Panc1 (cell line): ENCODE data around the gene MSH3. TPM values are rescaled to one million over a fixed set of nuclear protein-coding genes. Genes with fewer than 3 reads are reported as not detected.

Source experiments
- ATAC-seq: fragments of 200-7000 bp; cut with Tn5 transposase; 2 replicates; pipeline ENCODE4 v1.9.1; 2020; ENCODE audit warnings: mild to moderate bottlenecking, moderate library complexity
- BruUV-seq: library from RNA; stranded (reverse); fragments of 400-500 nt; replicated peaks from 2 replicates; lab custom pipeline; 2021; lab: Mats Ljungman, UMichigan
- CTCF ChIA-PET: fragments of 300-600 bp; sonication (Branson Sonifier 250); formaldehyde crosslinking; loops from one replicate; lab custom pipeline; 2022; ENCODE audit warnings: antibody characterized with exemption; lab: Charles Lee
- POLR2A ChIA-PET: fragments of 300-600 bp; sonication (Branson Sonifier 250); formaldehyde crosslinking; loops from one replicate; lab custom pipeline; 2022; ENCODE audit warnings: antibody characterized with exemption; lab: Charles Lee
- DNase-seq: peaks from one replicate; pipeline ENCODE4 v3.0.0-alpha.2; 2010; ENCODE audit warnings: low read depth, low spot score
- H3K27ac ChIP-seq: 2 replicates; pipeline ENCODE4 v1.5.1; 2011; ENCODE audit warnings: mild to moderate bottlenecking, low read length, inconsistent platforms
- H3K27me3 ChIP-seq: fragments of 200-500 bp; sonication (Bioruptor generic); 2 replicates; pipeline ENCODE4 v1.6.0; 2014; ENCODE audit warnings: low read length, inconsistent platforms; ENCODE audit not compliant: control insufficient read depth, insufficient read depth
- H3K36me3 ChIP-seq: fragments of 200-500 bp; sonication (Bioruptor generic); 2 replicates; pipeline ENCODE4 v1.5.1; 2014; ENCODE audit warnings: inconsistent platforms, mild to moderate bottlenecking, low read length, moderate library complexity; ENCODE audit not compliant: control insufficient read depth, insufficient read depth
- H3K4me1 ChIP-seq: 2 replicates; pipeline ENCODE4 v1.5.1; 2011; ENCODE audit warnings: inconsistent platforms, mild to moderate bottlenecking, low read length, moderate library complexity; ENCODE audit not compliant: control insufficient read depth, insufficient read depth
- H3K4me3 ChIP-seq, 2 experiments: 2 replicates each; pipeline ENCODE4 v1.5.1; 2011 to 2012; ENCODE audit warnings: low read depth in 2 of 2, low read length in 2 of 2, mild to moderate bottlenecking in 2 of 2, inconsistent platforms in 1 of 2, moderate library complexity in 1 of 2
- H3K9me3 ChIP-seq: fragments of 200-500 bp; sonication (Bioruptor generic); 2 replicates; pipeline ENCODE4 v1.5.1; 2014; ENCODE audit warnings: low read depth, mild to moderate bottlenecking, inconsistent platforms, low read length, moderate library complexity; ENCODE audit not compliant: control insufficient read depth, insufficient read depth
- POLR2AphosphoS5 ChIP-seq: IDR thresholded peaks from 2 replicates; pipeline ENCODE4 v1.6.1; 2012; ENCODE audit warnings: mild to moderate bottlenecking, low read depth, low read length, moderate library complexity
- SIN3A ChIP-seq: IDR thresholded peaks from 2 replicates; pipeline ENCODE4 v1.6.1; 2012; ENCODE audit warnings: low read depth, mild to moderate bottlenecking, low read length, moderate library complexity, borderline replicate concordance; ENCODE audit not compliant: insufficient read depth
- TCF7L2 ChIP-seq: IDR thresholded peaks from 2 replicates; pipeline ENCODE4 v1.6.1; 2011; ENCODE audit warnings: mild to moderate bottlenecking, low read depth, low read length, inconsistent platforms
- in situ Hi-C: cut with HindIII; loops from 2 replicates; pipeline ENCODE4 v1.10.0; 2016; ENCODE audit warnings: low sequenced_read_pairs, low pct_unique_long_range_greater_than_20kb
- intact Hi-C: fragments of 100-400 bp; cut with micrococcal nuclease; formaldehyde crosslinking; loops from one replicate; pipeline ENCODE4 v1.10.0; 2022; ENCODE audit not compliant: unreplicated experiment
- total RNA-seq: library from RNA; stranded (reverse); gene quantifications from one replicate; pipeline ENCODE4 v1.2.1, GENCODE V29; 2021; ENCODE audit not compliant: unreplicated experiment
- TF ChIP-seq, protein P1 (sequence below), 2 experiments: IDR thresholded peaks; 2 replicates each; pipeline ENCODE4 v1.6.1; 2011 to 2012; ENCODE audit warnings: low read depth in 2 of 2, control low read depth in 1 of 2, low read length in 1 of 2, mild to moderate bottlenecking in 1 of 2, moderate library complexity in 1 of 2; ENCODE audit not compliant: insufficient read depth in 1 of 2
- TF ChIP-seq, protein P2 (sequence below): fragments of 450-650 bp; IDR thresholded peaks from 2 replicates; pipeline ENCODE4 v1.5.1; 2017; ENCODE audit warnings: mild to moderate bottlenecking

The MSH3 gene
- total RNA-seq, 1 experiment from 2014 or later = 18.9 TPM

GRCh38 chr5:80714570-80715298, 60.3 kb downstream of the MSH3 start:
- TF ChIP-seq TCF7L2 = no peak

DNA sequence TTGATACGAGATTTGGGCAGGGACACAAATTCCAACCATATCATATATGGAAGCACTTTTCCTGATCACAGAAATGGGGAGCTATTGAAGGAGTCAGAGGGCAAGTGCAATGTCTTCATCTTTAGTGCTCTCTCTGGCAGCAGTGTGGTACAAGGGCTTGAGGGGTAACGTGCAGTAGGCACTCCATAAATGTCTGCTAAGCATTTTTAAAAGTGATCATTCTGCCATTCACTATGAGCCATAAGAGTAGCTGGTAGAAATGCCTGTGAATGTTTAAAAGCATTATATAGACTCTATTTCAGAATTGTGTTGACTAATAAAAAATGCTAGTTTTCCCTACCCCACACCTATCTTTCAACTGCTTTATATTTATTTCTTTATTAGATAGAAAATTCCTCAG, 61.4 kb downstream of the MSH3 start:
- Histone ChIP-seq H3K9me3 (no peaks in the 10 kb centered on the region), H3K4me3 (no peak overlapping the region), H3K36me3 (no peaks in the 10 kb centered on the region), H3K27ac (no peak overlapping the region), H3K4me1 (no peaks in the 10 kb centered on the region), H3K27me3 (no peaks in the 10 kb centered on the region)
- ChIA-PET CTCF (no interaction called here), POLR2A (interaction anchor here (0.6 kb wide), 1 partner anchor 63 kb away, joined by 3 read pairs; no protein-coding TSS in a partner anchor)
- in situ Hi-C loops (no loop called here), intact Hi-C loops (loop anchor here (10.0 kb wide), 1 partner anchor 389 kb away; no protein-coding TSS in a partner anchor)
- BruUV-seq = no TSS peak
- ATAC-seq (no peak), DNase-seq (no peak)
- TF ChIP-seq POLR2AphosphoS5 = no peak
- no peak for TF ChIP-seq SIN3A
- TF ChIP-seq, protein P1, sequence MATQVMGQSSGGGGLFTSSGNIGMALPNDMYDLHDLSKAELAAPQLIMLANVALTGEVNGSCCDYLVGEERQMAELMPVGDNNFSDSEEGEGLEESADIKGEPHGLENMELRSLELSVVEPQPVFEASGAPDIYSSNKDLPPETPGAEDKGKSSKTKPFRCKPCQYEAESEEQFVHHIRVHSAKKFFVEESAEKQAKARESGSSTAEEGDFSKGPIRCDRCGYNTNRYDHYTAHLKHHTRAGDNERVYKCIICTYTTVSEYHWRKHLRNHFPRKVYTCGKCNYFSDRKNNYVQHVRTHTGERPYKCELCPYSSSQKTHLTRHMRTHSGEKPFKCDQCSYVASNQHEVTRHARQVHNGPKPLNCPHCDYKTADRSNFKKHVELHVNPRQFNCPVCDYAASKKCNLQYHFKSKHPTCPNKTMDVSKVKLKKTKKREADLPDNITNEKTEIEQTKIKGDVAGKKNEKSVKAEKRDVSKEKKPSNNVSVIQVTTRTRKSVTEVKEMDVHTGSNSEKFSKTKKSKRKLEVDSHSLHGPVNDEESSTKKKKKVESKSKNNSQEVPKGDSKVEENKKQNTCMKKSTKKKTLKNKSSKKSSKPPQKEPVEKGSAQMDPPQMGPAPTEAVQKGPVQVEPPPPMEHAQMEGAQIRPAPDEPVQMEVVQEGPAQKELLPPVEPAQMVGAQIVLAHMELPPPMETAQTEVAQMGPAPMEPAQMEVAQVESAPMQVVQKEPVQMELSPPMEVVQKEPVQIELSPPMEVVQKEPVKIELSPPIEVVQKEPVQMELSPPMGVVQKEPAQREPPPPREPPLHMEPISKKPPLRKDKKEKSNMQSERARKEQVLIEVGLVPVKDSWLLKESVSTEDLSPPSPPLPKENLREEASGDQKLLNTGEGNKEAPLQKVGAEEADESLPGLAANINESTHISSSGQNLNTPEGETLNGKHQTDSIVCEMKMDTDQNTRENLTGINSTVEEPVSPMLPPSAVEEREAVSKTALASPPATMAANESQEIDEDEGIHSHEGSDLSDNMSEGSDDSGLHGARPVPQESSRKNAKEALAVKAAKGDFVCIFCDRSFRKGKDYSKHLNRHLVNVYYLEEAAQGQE (IDR thresholded peaks at IDR 0.05; ENCODE audit: insufficient read depth in 1 of 2, low read depth in 2 of 2, low read length in 1 of 2) = no peak
- no peak for TF ChIP-seq TCF7L2

More at GRCh38 chr5:80714570-80715298, 60.3 kb downstream of the MSH3 start:
- Histone ChIP-seq H3K36me3 (no peaks in the 10 kb centered on the region), H3K4me3 (no peak overlapping the region), H3K27ac (no peak overlapping the region), H3K27me3 (no peaks in the 10 kb centered on the region), H3K4me1 (no peaks in the 10 kb centered on the region), H3K9me3 (no peaks in the 10 kb centered on the region)
- in situ Hi-C loops = no loop called here
- intact Hi-C loops = loop anchor here (5.0 to 10.0 kb wide), 2 partner anchors 390 to 483 kb away; no protein-coding TSS in a partner anchor
- no TSS peak for BruUV-seq
- ATAC-seq = no peak
- DNase-seq = no peak
- ChIA-PET CTCF (no interaction called here), POLR2A (no interaction called here)

- DNase-seq (no peak), ATAC-seq (no peak)
- Histone ChIP-seq H3K36me3 (no peaks in the 10 kb centered on the region), H3K9me3 (no peaks in the 10 kb centered on the region), H3K4me3 (no peak overlapping the region), H3K27ac (no peak overlapping the region), H3K27me3 (no peaks in the 10 kb centered on the region), H3K4me1 (no peaks in the 10 kb centered on the region)
- TF ChIP-seq TCF7L2 (no peak), SIN3A (no peak), POLR2AphosphoS5 (no peak)
- TF ChIP-seq, protein P2, sequence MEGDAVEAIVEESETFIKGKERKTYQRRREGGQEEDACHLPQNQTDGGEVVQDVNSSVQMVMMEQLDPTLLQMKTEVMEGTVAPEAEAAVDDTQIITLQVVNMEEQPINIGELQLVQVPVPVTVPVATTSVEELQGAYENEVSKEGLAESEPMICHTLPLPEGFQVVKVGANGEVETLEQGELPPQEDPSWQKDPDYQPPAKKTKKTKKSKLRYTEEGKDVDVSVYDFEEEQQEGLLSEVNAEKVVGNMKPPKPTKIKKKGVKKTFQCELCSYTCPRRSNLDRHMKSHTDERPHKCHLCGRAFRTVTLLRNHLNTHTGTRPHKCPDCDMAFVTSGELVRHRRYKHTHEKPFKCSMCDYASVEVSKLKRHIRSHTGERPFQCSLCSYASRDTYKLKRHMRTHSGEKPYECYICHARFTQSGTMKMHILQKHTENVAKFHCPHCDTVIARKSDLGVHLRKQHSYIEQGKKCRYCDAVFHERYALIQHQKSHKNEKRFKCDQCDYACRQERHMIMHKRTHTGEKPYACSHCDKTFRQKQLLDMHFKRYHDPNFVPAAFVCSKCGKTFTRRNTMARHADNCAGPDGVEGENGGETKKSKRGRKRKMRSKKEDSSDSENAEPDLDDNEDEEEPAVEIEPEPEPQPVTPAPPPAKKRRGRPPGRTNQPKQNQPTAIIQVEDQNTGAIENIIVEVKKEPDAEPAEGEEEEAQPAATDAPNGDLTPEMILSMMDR = no peak
- ChIA-PET CTCF (no interaction called here), POLR2A (no interaction called here)
- intact Hi-C loops (no loop called here), in situ Hi-C loops (no loop called here)
- BruUV-seq = no TSS peak
Observed at GRCh38 chr5:80720181-80720580, 65.7 kb downstream of the MSH3 start.
